Renal cortical epithelial cell (primary cell): ENCODE results near the gene CRYGA. TPM values are rescaled to one million over a fixed set of nuclear protein-coding genes. Genes with fewer than 3 reads are reported as not detected.

Source experiments
- DNase-seq: peaks from one replicate; pipeline ENCODE4 v3.0.0-alpha.2; 2011; ENCODE audit warnings: low read depth
- total RNA-seq: library from RNA; depleted of rRNA; stranded (reverse); fragments of >200 nt; gene quantifications from 2 replicates; pipeline ENCODE4 v1.2.3, GENCODE V29; 2014

CRYGA gene
- not detected in 2 replicates for total RNA-seq

GRCh38 chr2:208163489-208163888, at the start of gene CRYGA:
Gene CRYGA (minus strand): TSS chr2:208163589. CDS start chr2:208163556, 33 bp downstream.
- no peak for DNase-seq

GRCh38 chr2:208210688-208211451, 47.5 kb upstream of the CRYGA start:
- no peak for DNase-seq

GRCh38 chr2:208208335-208209085, 45.1 kb upstream of the CRYGA start:
- no peak for DNase-seq

GRCh38 chr2:208207769-208208168, 44.4 kb upstream of the CRYGA start:
- no peak for DNase-seq

- DNase-seq: no peak
Observed at GRCh38 chr2:208204166-208204565, 40.8 kb upstream of the CRYGA start.

GRCh38 chr2:208195531-208195930, 32.1 kb upstream of the CRYGA start:
- no peak for DNase-seq

GRCh38 chr2:208192611-208193236, 29.3 kb upstream of the CRYGA start:
- DNase-seq: no peak

GRCh38 chr2:208189810-208190503, 26.6 kb upstream of the CRYGA start, which contains the start of gene C2orf80:
Gene C2orf80 (minus strand): TSS chr2:208190030. CDS start chr2:208186986, 3,044 bp downstream.
- no peak for DNase-seq

- no peak for DNase-seq
Observed at GRCh38 chr2:208189069-208189809, 25.9 kb upstream of the CRYGA start.

- no peak for DNase-seq
Observed at GRCh38 chr2:208186893-208187292, 23.5 kb upstream of the CRYGA start.

GRCh38 chr2:208186465-208186864, 23.1 kb upstream of the CRYGA start:
- no peak for DNase-seq

GRCh38 chr2:208183972-208184705, 20.8 kb upstream of the CRYGA start:
- peak; percentile 37 for DNase-seq

- DNase-seq: no peak
Observed at GRCh38 chr2:208183526-208183925, 20.1 kb upstream of the CRYGA start.

GRCh38 chr2:208182835-208183234, 19.4 kb upstream of the CRYGA start:
- no peak for DNase-seq

GRCh38 chr2:208179028-208179609, 15.7 kb upstream of the CRYGA start:
- DNase-seq: peak; percentile 60

- DNase-seq: no peak
Observed at GRCh38 chr2:208175840-208176153, 12.4 kb upstream of the CRYGA start.

GRCh38 chr2:208175069-208175839, 11.9 kb upstream of the CRYGA start:
- peak; percentile 76 for DNase-seq

GRCh38 chr2:208174144-208174543, 10.8 kb upstream of the CRYGA start:
- no peak for DNase-seq

- no peak for DNase-seq
Observed at GRCh38 chr2:208172125-208172524, 8.7 kb upstream of the CRYGA start.
